GM21447 (cell line): ENCODE results near the gene APIP.

Experiments
- ATAC-seq: cut with Tn5 transposase; IDR thresholded peaks from one replicate; pipeline ENCODE4 v1.9.1; 2021; ENCODE audit not compliant: unreplicated experiment

APIP gene

GRCh38 chr11:34844463-34845112, 71.6 kb downstream of the APIP start:
- no peak for ATAC-seq

GRCh38 chr11:34843271-34843670, 72.9 kb downstream of the APIP start:
- ATAC-seq, result no peak

- no peak for ATAC-seq
Measured at GRCh38 chr11:34840736-34841386, 75.3 kb downstream of the APIP start.

- no peak for ATAC-seq
Measured at GRCh38 chr11:34839969-34840368, 76.2 kb downstream of the APIP start.

DNA sequence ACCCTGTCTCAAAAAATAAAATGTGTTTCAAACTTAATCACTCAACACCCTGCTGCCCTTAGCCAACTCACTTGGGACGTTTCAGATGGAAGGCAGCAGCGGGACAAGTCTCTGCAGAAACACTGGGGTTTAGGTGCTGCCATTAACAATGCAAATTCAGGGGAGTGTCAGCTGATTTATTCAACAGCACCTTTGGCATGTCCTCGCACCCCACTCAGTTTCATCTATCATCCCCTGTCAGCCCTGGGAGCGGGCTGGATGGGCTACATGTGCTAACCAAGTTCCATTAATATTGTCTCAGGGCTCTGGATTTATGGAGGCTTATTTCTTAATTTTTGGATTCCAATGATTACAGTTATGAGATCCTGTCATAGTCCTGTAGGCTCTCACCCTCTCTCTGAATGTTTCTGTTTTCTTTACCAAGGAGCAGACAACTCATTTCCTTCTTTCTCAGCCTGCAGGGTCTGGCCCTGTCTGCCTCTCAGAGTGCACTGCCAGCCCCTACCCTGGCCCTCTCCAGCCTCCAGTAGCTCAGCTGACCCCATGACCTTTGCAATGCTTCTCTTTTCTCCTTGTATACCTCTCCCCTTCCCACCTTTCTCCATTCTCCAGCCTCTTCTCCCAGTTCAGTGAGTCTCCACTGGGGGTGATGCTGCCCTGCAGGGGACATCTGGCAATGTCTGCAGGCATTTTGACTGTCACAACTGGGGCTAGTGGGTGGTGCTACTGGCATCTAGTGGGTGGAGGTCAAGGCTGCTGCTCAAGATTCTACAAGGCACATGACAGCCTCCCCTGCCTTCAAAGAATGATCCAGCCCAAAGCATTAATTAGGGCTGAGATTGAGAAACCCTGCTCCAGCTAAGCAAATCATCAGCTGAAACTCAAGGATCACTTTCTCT, 79.0 kb downstream of the APIP start:
- ATAC-seq, result no peak

DNA sequence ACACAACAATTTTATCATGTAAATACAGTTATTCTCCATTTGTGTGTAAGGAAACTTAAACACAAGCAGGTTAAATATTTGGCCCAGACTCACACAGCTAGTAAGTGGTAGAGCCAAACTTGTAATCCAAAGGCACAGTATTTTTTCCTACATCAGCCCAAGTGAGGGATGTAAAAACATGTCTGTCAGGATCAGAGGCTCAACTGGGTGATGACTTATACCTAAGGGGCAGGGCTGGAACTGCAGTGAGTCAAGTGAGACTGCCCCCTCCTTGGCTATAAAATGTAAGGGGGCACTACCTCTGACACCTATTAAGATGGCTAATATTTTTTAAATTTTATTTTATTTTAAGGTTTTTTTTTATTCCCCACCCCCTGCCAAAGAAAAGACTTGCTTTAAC, 82.6 kb downstream of the APIP start:
- no peak for ATAC-seq
